ENCODE measurements around the gene TXNDC15. TPM values are rescaled to one million over a fixed set of nuclear protein-coding genes. Genes with fewer than 3 reads are reported as not detected.

Gene TXNDC15
- total and polyA plus RNA-seq, 2 of the 13 experiments (the other 11 are each of a cell fraction or from before 2014, with no cell fraction given) = 22.2 to 49.9 TPM

DNA sequence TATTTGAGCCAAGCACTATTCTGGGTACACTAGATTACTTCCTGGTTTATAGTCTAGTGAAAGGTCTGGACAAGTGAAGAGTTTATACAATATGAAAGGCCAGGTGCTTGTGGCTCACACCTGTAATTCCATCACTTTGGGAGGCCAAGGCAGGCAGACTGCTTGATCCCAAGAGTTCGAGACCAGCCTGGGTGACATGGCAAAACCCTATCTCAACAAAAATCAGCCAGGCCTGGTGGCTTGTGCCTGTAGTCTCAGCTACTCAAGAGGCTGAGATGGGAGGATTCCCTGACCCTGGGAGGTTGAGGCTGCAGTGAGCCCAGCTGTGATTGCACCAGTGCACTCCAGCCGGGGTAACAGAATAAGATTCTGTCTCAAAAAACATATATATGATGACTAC is 9.5 kb upstream of the TXNDC15 start:
- in situ Hi-C loops (cut with HindIII; ENCODE audit: extremely low pct_ligation_motif_present, low pct_unique_long_range_greater_than_20kb) = no loop called here
- FAIRE-seq (no peak), DNase-seq (ENCODE audit: low spot score) (no peak), ATAC-seq (no peak; the same call in 2 of the 3 replicates)
- Histone ChIP-seq H3K27me3 (ENCODE audit: control insufficient read depth in 1 of 2, insufficient read depth in 2 of 2, low read length in 2 of 2) (no peaks in the 10 kb centered on the region), H2AFZ (ENCODE audit: low read length) (no peak overlapping the region), H3K9me3 (ENCODE audit: low read length) (no peaks in the 10 kb centered on the region), H3K4me2 (ENCODE audit: low read depth, low read length) (no peak overlapping the region), H3K4me3 (replicated peaks in 1 of 3; ENCODE audit: insufficient read depth in 1 of 3, low read depth in 2 of 3, low read length in 3 of 3) (no peak overlapping the region), H3K9ac (ENCODE audit: insufficient read depth, low read depth, low read length) (no peak overlapping the region), H3K4me1 (ENCODE audit: insufficient read depth, low read length) (0 out of 2 replicates have a peak, but pooled peaks cover 7% of the 10 kb centered on the region), H3K27ac (ENCODE audit: extremely low read length, insufficient read depth, low read length) (no peak overlapping the region), H3K36me3 (replicated peaks in 1 of 2; ENCODE audit: control insufficient read depth in 1 of 2, insufficient read depth in 2 of 2, low read length in 2 of 2) (peaks cover 0 to 1% of the 10 kb centered on the region in 2 experiments; a peak in 1 of 5 replicates), H3K79me2 (ENCODE audit: insufficient read depth, low read length) (no peaks in the 10 kb centered on the region), H4K20me1 (ENCODE audit: insufficient read depth, low read length) (no peaks in the 10 kb centered on the region)
- no TSS peak for BruUV-seq (replicated peaks)
- CTCF ChIA-PET (ENCODE audit: low intra/inter-chr PET ratio, low total read pairs) = no interaction called here
- WGBS (ENCODE audit: low lambda C conversion rate) = 92% methylated on average over 2 of the region's 2 CpGs
- TF ChIP-seq ZFP90 (CRISPR knock-in tag; IDR thresholded peaks at IDR 0.05; ENCODE audit: borderline replicate concordance) (no peak), ESRRA (CRISPR knock-in tag; IDR thresholded peaks at IDR 0.05; ENCODE audit: low read depth) (no peak), ZFP36 (IDR thresholded peaks at IDR 0.05; ENCODE audit: borderline replicate concordance, low read depth, low read length, partially characterized antibody) (no peak), ZNF510 (CRISPR knock-in tag; IDR thresholded peaks at IDR 0.05; ENCODE audit: low read depth) (no peak), ARNTL (CRISPR knock-in tag; IDR thresholded peaks at IDR 0.05) (no peak), ZNF235 (CRISPR knock-in tag; IDR thresholded peaks at IDR 0.05; ENCODE audit: borderline replicate concordance) (no peak), STAG1 (CRISPR knock-in tag; IDR thresholded peaks at IDR 0.05) (no peak), ZNF75D (CRISPR knock-in tag; IDR thresholded peaks at IDR 0.05; ENCODE audit: borderline replicate concordance) (no peak), ZFX (CRISPR knock-in tag; IDR thresholded peaks at IDR 0.05; ENCODE audit: low read depth) (no peak), ZMYM3 (CRISPR knock-in tag; IDR thresholded peaks at IDR 0.05) (no peak), ZNF724P (CRISPR knock-in tag; IDR thresholded peaks at IDR 0.05; ENCODE audit: borderline replicate concordance) (no peak), RAD21 (CRISPR knock-in tag; IDR thresholded peaks at IDR 0.05) (no peak)
- intact Hi-C loops (cut with micrococcal nuclease; ENCODE audit: unreplicated experiment) = no loop called here
- POLR2A ChIA-PET = interaction anchor here (1.6 kb wide), 1 partner anchor 19 kb away, joined by 5 read pairs; the partner anchor contains the start of gene C5orf24

Measured in HepG2 (cell line).